Astrocyte (in vitro differentiated cells and primary cell): ENCODE data around the gene ANKRD18A. TPM values are rescaled to one million over a fixed set of nuclear protein-coding genes. Genes with fewer than 3 reads are reported as not detected.

Source experiments
- DNase-seq: peaks from one replicate; pipeline ENCODE4 v3.0.0-alpha.2; 2010; ENCODE audit warnings: low read depth
- FAIRE-seq: peaks from 2 replicates; lab custom pipeline; 2011; peaks lifted over from hg19 to GRCh38; lab: Jason Lieb, UNC
- H2AFZ ChIP-seq: 2 replicates; pipeline ENCODE4 v1.6.0; 2012; ENCODE audit warnings: low read depth, low read length, inconsistent platforms
- H3K27ac ChIP-seq: 2 replicates; pipeline ENCODE4 v1.5.1; 2011; ENCODE audit warnings: low read depth, low read length, inconsistent platforms
- H3K27me3 ChIP-seq: 2 replicates; pipeline ENCODE4 v1.6.0; 2011; ENCODE audit warnings: low read length, inconsistent platforms; ENCODE audit not compliant: insufficient read depth
- H3K36me3 ChIP-seq: 2 replicates; pipeline ENCODE4 v1.5.1; 2011; ENCODE audit warnings: low read length, inconsistent platforms; ENCODE audit not compliant: insufficient read depth
- H3K4me1 ChIP-seq: 2 replicates; pipeline ENCODE4 v1.5.1; 2011; ENCODE audit warnings: low read length, inconsistent platforms; ENCODE audit not compliant: insufficient read depth
- H3K4me2 ChIP-seq: 2 replicates; pipeline ENCODE4 v1.6.0; 2012; ENCODE audit warnings: low read length, inconsistent platforms
- H3K4me3 ChIP-seq: 2 replicates; pipeline ENCODE4 v1.5.1; 2011; ENCODE audit warnings: low read depth, mild to moderate bottlenecking, low read length, inconsistent platforms; ENCODE audit not compliant: insufficient read depth
- H3K79me2 ChIP-seq: 2 replicates; pipeline ENCODE4 v1.6.0; 2012; ENCODE audit warnings: mild to moderate bottlenecking, low read length, inconsistent platforms; ENCODE audit not compliant: insufficient read depth
- H3K9ac ChIP-seq: 2 replicates; pipeline ENCODE4 v1.6.0; 2012; ENCODE audit warnings: mild to moderate bottlenecking, low read length, inconsistent platforms
- H3K9me3 ChIP-seq: 2 replicates; pipeline ENCODE4 v1.5.1; 2012; ENCODE audit warnings: low read depth, mild to moderate bottlenecking, low read length, inconsistent platforms; ENCODE audit not compliant: insufficient read depth
- H4K20me1 ChIP-seq: 2 replicates; pipeline ENCODE4 v1.6.0; 2012; ENCODE audit warnings: low read length, inconsistent platforms; ENCODE audit not compliant: insufficient read depth
- H3K27ac Mint-ChIP-seq: one replicate; pipeline ENCODE4 v1.8.0; 2021; ENCODE audit warnings: mild to moderate bottlenecking, mixed read lengths; ENCODE audit not compliant: unreplicated experiment
- H3K27me3 Mint-ChIP-seq: one replicate; pipeline ENCODE4 v1.8.0; 2021; ENCODE audit warnings: low read depth, mixed read lengths; ENCODE audit not compliant: unreplicated experiment
- H3K36me3 Mint-ChIP-seq: one replicate; pipeline ENCODE4 v1.8.0; 2021; ENCODE audit warnings: low read depth, mixed read lengths; ENCODE audit not compliant: unreplicated experiment
- H3K4me1 Mint-ChIP-seq: one replicate; pipeline ENCODE4 v1.8.0; 2021; ENCODE audit warnings: low read depth, mixed read lengths; ENCODE audit not compliant: unreplicated experiment
- H3K4me3 Mint-ChIP-seq: one replicate; pipeline ENCODE4 v1.8.0; 2021; ENCODE audit warnings: mild to moderate bottlenecking, moderate library complexity, mixed read lengths; ENCODE audit not compliant: unreplicated experiment
- H3K9me3 Mint-ChIP-seq: one replicate; pipeline ENCODE4 v1.8.0; 2021; ENCODE audit warnings: mild to moderate bottlenecking, mixed read lengths; ENCODE audit not compliant: unreplicated experiment
- CTCF ChIP-seq: IDR thresholded peaks from 2 replicates; pipeline ENCODE4 v1.5.1; 2011; ENCODE audit warnings: low read depth, mild to moderate bottlenecking, inconsistent platforms, low read length, moderate library complexity; ENCODE audit not compliant: insufficient read depth
- EZH2 ChIP-seq: IDR thresholded peaks from 2 replicates; pipeline ENCODE4 v1.6.1; 2012; ENCODE audit warnings: mild to moderate bottlenecking, low read length, inconsistent platforms; ENCODE audit not compliant: insufficient read depth
- total RNA-seq: library from RNA; stranded (reverse); gene quantifications from 2 replicates; pipeline ENCODE4 v1.2.1, GENCODE V29; 2021

ANKRD18A gene
- total RNA-seq, 1 donor from 2014 or later: 11.7 TPM

- Histone ChIP-seq H3K79me2 (no peaks in the 10 kb centered on the region), H3K27me3 (no peaks in the 10 kb centered on the region), H3K27ac (no peak overlapping the region), H3K4me3 (no peak overlapping the region), H3K4me1 (no peaks in the 10 kb centered on the region), H3K9ac (no peak overlapping the region), H4K20me1 (no peaks in the 10 kb centered on the region), H2AFZ (no peak overlapping the region), H3K36me3 (no peaks in the 10 kb centered on the region), H3K9me3 (no peaks in the 10 kb centered on the region), H3K4me2 (no peak overlapping the region)
- Mint-ChIP-seq H3K27ac (no peak overlapping the region), H3K9me3 (no peaks in the 10 kb centered on the region), H3K27me3 (peaks cover 5% of the 10 kb centered on the region), H3K4me3 (no peak overlapping the region), H3K36me3 (no peaks in the 10 kb centered on the region), H3K4me1 (peaks cover 2% of the 10 kb centered on the region)
- TF ChIP-seq EZH2 (no peak), CTCF (peak; percentile 62)
- DNase-seq: peak; percentile 22
- no peak for FAIRE-seq
These were observed 21.8 kb upstream of the ANKRD18A start for GRCh38 chr9:38641985-38642864.

- H3K9me3 Mint-ChIP-seq: no peaks in the 10 kb centered on the region
- Histone ChIP-seq H3K4me1 (no peaks in the 10 kb centered on the region), H3K9ac (no peak overlapping the region), H3K36me3 (no peaks in the 10 kb centered on the region), H2AFZ (no peak overlapping the region), H3K27ac (no peak overlapping the region), H3K79me2 (no peaks in the 10 kb centered on the region), H3K4me3 (no peak overlapping the region), H3K9me3 (no peaks in the 10 kb centered on the region), H3K27me3 (no peaks in the 10 kb centered on the region), H4K20me1 (no peaks in the 10 kb centered on the region), H3K4me2 (no peak overlapping the region)
- no peaks in the 10 kb centered on the region for H3K36me3 Mint-ChIP-seq
- no peak for TF ChIP-seq EZH2
- no peak for TF ChIP-seq CTCF
- H3K4me1 Mint-ChIP-seq: peaks cover 2% of the 10 kb centered on the region
- H3K27me3 Mint-ChIP-seq: peaks cover 5% of the 10 kb centered on the region
- H3K4me3 Mint-ChIP-seq: no peak overlapping the region
- FAIRE-seq (no peak), DNase-seq (no peak)
- H3K27ac Mint-ChIP-seq: no peak overlapping the region
These were observed 20.7 kb upstream of the ANKRD18A start for GRCh38 chr9:38641142-38641541.

- no peaks in the 10 kb centered on the region for H3K9me3 ChIP-seq
- H3K4me2 ChIP-seq: no peak overlapping the region
- Mint-ChIP-seq H3K4me1 (peaks cover 2% of the 10 kb centered on the region), H3K27me3 (peaks cover 5% of the 10 kb centered on the region), H3K4me3 (no peak overlapping the region), H3K9me3 (no peaks in the 10 kb centered on the region), H3K36me3 (no peaks in the 10 kb centered on the region), H3K27ac (no peak overlapping the region)
- no peaks in the 10 kb centered on the region for H3K79me2 ChIP-seq
- no peaks in the 10 kb centered on the region for H3K4me1 ChIP-seq
- no peaks in the 10 kb centered on the region for H3K36me3 ChIP-seq
- TF ChIP-seq CTCF (no peak), EZH2 (no peak)
- no peak overlapping the region for H3K4me3 ChIP-seq
- H3K9ac ChIP-seq: no peak overlapping the region
- H3K27ac ChIP-seq: no peak overlapping the region
- no peaks in the 10 kb centered on the region for H3K27me3 ChIP-seq
- FAIRE-seq: no peak
- H4K20me1 ChIP-seq: no peaks in the 10 kb centered on the region
- H2AFZ ChIP-seq: no peak overlapping the region
- no peak for DNase-seq
These were observed 19.2 kb upstream of the ANKRD18A start for GRCh38 chr9:38639577-38639940.
